Liver (tissue), 9 donors: ENCODE measurements around the gene HCCS. TPM values are rescaled to one million over a fixed set of nuclear protein-coding genes. Genes with fewer than 3 reads are reported as not detected.
A peak's percentile ranks its signal among the peaks of the same experiment; 100 is the strongest.

Experiments used
- DNase-seq: peaks from one replicate; pipeline ENCODE4 v3.0.0-alpha.2; 2017; ENCODE audit warnings: low spot score
- H3K27ac ChIP-seq, 2 donors: one replicate each; pipeline ENCODE4 v1.7.0; 2013; ENCODE audit warnings: inconsistent platforms in 2 of 2, low read length in 2 of 2, control low read depth in 1 of 2, low read depth in 1 of 2, mild to moderate bottlenecking in 1 of 2
- H3K27me3 ChIP-seq, 4 donors: one replicate each; pipeline versions ENCODE4 v1.6.1 to v1.7.0; 2013; ENCODE audit warnings: low read length in 3 of 4, inconsistent platforms in 1 of 4, mild to moderate bottlenecking in 1 of 4, moderate library complexity in 1 of 4; ENCODE audit not compliant: control insufficient read depth in 4 of 4, insufficient read depth in 4 of 4
- H3K36me3 ChIP-seq, 4 donors: one replicate each; pipeline versions ENCODE4 v1.6.1 to v1.7.0; 2013; ENCODE audit warnings: low read length in 3 of 4, mild to moderate bottlenecking in 3 of 4, low read depth in 1 of 4, moderate library complexity in 1 of 4; ENCODE audit not compliant: control insufficient read depth in 4 of 4, insufficient read depth in 3 of 4
- H3K4me1 ChIP-seq, 4 donors: one replicate each; pipeline versions ENCODE4 v1.6.1 to v1.7.0; 2013; ENCODE audit warnings: low read length in 3 of 4, mild to moderate bottlenecking in 3 of 4, moderate library complexity in 1 of 4; ENCODE audit not compliant: control insufficient read depth in 4 of 4, insufficient read depth in 4 of 4
- H3K4me3 ChIP-seq, 3 donors: one replicate each; pipeline versions ENCODE4 v1.6.1 to v1.7.0; 2013; ENCODE audit warnings: low read length in 3 of 3, control low read depth in 1 of 3, low read depth in 1 of 3, mild to moderate bottlenecking in 1 of 3
- H3K9ac ChIP-seq, 2 donors: one replicate each; pipeline ENCODE4 v1.7.0; 2013; ENCODE audit warnings: low read length in 2 of 2, mild to moderate bottlenecking in 2 of 2, moderate library complexity in 2 of 2, control low read depth in 1 of 2, low read depth in 1 of 2
- H3K9me3 ChIP-seq, 4 donors: one replicate each; pipeline versions ENCODE4 v1.6.1 to v1.7.0; 2013; ENCODE audit warnings: low read length in 3 of 4; ENCODE audit not compliant: control insufficient read depth in 4 of 4
- FOXA1 ChIP-seq: IDR thresholded peaks from 2 replicates; pipeline ENCODE4 v1.6.1; 2016; ENCODE audit warnings: antibody characterized with exemption
- FOXA2 ChIP-seq: IDR thresholded peaks from 2 replicates; pipeline ENCODE4 v1.6.1; 2016; ENCODE audit warnings: antibody characterized with exemption
- GABPA ChIP-seq, 2 donors: IDR thresholded peaks in 1 of 2; conservative IDR thresholded peaks in 1 of 2; 2 replicates each; pipeline ENCODE4 v1.6.1; 2016; ENCODE audit warnings: antibody characterized with exemption in 2 of 2, mild to moderate bottlenecking in 1 of 2, moderate library complexity in 1 of 2
- HNF4A ChIP-seq, 2 donors: conservative IDR thresholded peaks; 2 replicates each; pipeline ENCODE4 v1.6.1; 2016; ENCODE audit warnings: antibody characterized with exemption in 2 of 2, mild to moderate bottlenecking in 2 of 2
- HNF4G ChIP-seq: IDR thresholded peaks from 2 replicates; pipeline ENCODE4 v1.6.1; 2016; ENCODE audit warnings: antibody characterized with exemption
- JUND ChIP-seq, 2 donors: IDR thresholded peaks; 2 replicates each; pipeline ENCODE4 v1.6.1; 2016; ENCODE audit warnings: antibody characterized with exemption in 2 of 2
- NR2F2 ChIP-seq: IDR thresholded peaks from 2 replicates; pipeline ENCODE4 v1.6.1; 2016; ENCODE audit warnings: antibody characterized with exemption
- RAD21 ChIP-seq, 2 donors: IDR thresholded peaks; 2 replicates each; pipeline ENCODE4 v1.6.1; 2016; ENCODE audit warnings: antibody characterized with exemption in 2 of 2, mild to moderate bottlenecking in 2 of 2
- RXRA ChIP-seq, 2 donors: IDR thresholded peaks; 2 replicates each; pipeline ENCODE4 v1.6.1; 2017 to 2018; ENCODE audit warnings: antibody characterized with exemption in 2 of 2, mild to moderate bottlenecking in 1 of 2
- SP1 ChIP-seq: IDR thresholded peaks from 2 replicates; pipeline ENCODE4 v1.6.1; 2018; ENCODE audit warnings: antibody characterized with exemption, mild to moderate bottlenecking
- TAF1 ChIP-seq: conservative IDR thresholded peaks from 2 replicates; pipeline ENCODE4 v1.6.1; 2016; ENCODE audit warnings: antibody characterized with exemption, mild to moderate bottlenecking
- YY1 ChIP-seq: IDR thresholded peaks from 2 replicates; pipeline ENCODE4 v1.6.1; 2016; ENCODE audit warnings: antibody characterized with exemption, mild to moderate bottlenecking
- WGBS: extraction: QIAGEN DNeasy Blood & Tissue Kit; methylation state at CpG from one replicate; pipeline ENCODE4 v1.1.7; 2013; 5-methylcytosine and 5-hydroxymethylcytosine counted together
- polyA plus RNA-seq, 2 donors: library from polyadenylated mRNA; stranded (reverse) in 1 of 2; unstranded in 1 of 2; fragments of 200-250 nt in 1 of 2; fragments of >200 nt in 1 of 2; fragmentation: Nextera tagmentation in 1 of 2; extraction: Ambion mirVana in 1 of 2; gene quantifications; one replicate each; pipeline versions ENCODE4 v1.2.1 to v1.2.3, GENCODE V29; 2013 to 2015
- total RNA-seq, 2 donors: library from RNA; depleted of rRNA; stranded (reverse); fragments of >200 nt; gene quantifications; one replicate each; pipeline ENCODE4 v1.2.3, GENCODE V29; 2014
- TF ChIP-seq, protein P1 (sequence below): IDR thresholded peaks from 2 replicates; pipeline ENCODE4 v1.6.1; 2016; ENCODE audit warnings: antibody characterized with exemption
- TF ChIP-seq, protein P2 (sequence below): IDR thresholded peaks from 2 replicates; pipeline ENCODE4 v1.6.1; 2016; ENCODE audit warnings: antibody characterized with exemption
- TF ChIP-seq, protein P3 (sequence below): IDR thresholded peaks from 2 replicates; pipeline ENCODE4 v1.6.1; 2016; ENCODE audit warnings: antibody characterized with exemption, mild to moderate bottlenecking
- TF ChIP-seq, protein P4 (sequence below): fragments of 150-350 bp; IDR thresholded peaks from 2 replicates; pipeline ENCODE4 v1.5.1; 2017; ENCODE audit warnings: improper control_type of control experiment, low read depth, low read length; ENCODE audit not compliant: missing input control
- TF ChIP-seq, protein P5 (sequence below): IDR thresholded peaks from 2 replicates; pipeline ENCODE4 v1.6.1; 2016; ENCODE audit warnings: antibody characterized with exemption
- donor health status: healthy.
- donor health status: healthy.
- donor health status: healthy.
- donor health status: healthy.
- donor health status: healthy.

HCCS gene
- total and polyA plus RNA-seq, 4 donors: 11.2 to 16.0 (median 14.3) TPM

DNA sequence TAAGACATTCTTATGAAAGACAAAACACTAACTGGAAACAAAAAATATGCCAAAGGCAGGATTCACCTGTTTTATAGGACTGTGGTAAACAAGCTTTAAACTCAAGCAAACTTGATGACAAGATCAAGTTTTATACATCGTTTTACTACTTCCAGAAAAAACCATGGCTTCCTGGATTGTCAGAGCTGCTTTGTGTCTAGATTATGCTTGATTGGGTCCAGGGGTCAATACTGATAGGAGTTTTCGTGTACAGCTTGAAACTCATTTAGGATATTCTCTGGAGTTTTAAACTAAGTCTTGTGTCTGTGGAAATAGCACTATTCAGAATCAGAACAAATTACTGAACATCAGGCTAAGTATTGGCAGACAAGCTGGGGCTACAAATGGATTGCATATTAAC is 13.0 kb downstream of the HCCS start (continued):
- TF ChIP-seq, protein P1, sequence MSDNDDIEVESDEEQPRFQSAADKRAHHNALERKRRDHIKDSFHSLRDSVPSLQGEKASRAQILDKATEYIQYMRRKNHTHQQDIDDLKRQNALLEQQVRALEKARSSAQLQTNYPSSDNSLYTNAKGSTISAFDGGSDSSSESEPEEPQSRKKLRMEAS: no peak
- TF ChIP-seq NR2F2 (no peak), GABPA (IDR thresholded peaks at IDR 0.05 in 1 of 2, conservative IDR thresholded peaks at IDR 0.05 in 1 of 2) (no peak), RXRA (IDR thresholded peaks at IDR 0.05) (no peak)
- TF ChIP-seq, protein P2, sequence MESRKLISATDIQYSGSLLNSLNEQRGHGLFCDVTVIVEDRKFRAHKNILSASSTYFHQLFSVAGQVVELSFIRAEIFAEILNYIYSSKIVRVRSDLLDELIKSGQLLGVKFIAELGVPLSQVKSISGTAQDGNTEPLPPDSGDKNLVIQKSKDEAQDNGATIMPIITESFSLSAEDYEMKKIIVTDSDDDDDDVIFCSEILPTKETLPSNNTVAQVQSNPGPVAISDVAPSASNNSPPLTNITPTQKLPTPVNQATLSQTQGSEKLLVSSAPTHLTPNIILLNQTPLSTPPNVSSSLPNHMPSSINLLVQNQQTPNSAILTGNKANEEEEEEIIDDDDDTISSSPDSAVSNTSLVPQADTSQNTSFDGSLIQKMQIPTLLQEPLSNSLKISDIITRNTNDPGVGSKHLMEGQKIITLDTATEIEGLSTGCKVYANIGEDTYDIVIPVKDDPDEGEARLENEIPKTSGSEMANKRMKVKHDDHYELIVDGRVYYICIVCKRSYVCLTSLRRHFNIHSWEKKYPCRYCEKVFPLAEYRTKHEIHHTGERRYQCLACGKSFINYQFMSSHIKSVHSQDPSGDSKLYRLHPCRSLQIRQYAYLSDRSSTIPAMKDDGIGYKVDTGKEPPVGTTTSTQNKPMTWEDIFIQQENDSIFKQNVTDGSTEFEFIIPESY: no peak

DNA sequence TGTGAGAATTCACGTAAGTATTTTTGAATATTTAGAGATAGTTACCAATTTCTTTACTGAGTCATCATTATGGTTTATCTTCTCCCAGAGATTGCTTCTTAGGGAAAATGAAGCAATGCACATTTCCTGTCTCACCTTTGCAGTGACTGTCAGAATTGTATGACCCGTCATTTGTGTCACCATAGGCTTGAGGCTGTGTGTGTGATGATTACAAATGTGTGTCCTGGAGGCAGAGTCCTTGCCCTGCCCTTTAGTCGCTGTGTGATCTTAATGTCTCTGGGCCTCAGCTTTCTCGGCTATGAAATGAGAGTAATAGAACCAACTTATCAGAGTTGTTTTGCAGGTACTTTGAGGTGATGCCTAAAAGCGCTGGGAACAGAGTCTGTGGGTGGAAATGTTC is 13.9 kb downstream of the HCCS start:
- no peak overlapping the region for H3K4me3 ChIP-seq
- TF ChIP-seq JUND (IDR thresholded peaks at IDR 0.05) (no peak), HNF4A (conservative IDR thresholded peaks at IDR 0.05) (peak; percentile 40 to 58)
- H3K27me3 ChIP-seq: no peaks in the 10 kb centered on the region
- 52% methylated on average over 5 of the region's 5 CpGs for WGBS
- no peak for DNase-seq
- H3K9me3 ChIP-seq: no peaks in the 10 kb centered on the region
- H3K36me3 ChIP-seq: peaks cover 2 to 11% (median 10%) of the 10 kb centered on the region in 4 donors
- peaks cover 0 to 4% (median 0%) of the 10 kb centered on the region in 4 donors for H3K4me1 ChIP-seq
- no peak overlapping the region for H3K9ac ChIP-seq
- no peak overlapping the region for H3K27ac ChIP-seq

DNA sequence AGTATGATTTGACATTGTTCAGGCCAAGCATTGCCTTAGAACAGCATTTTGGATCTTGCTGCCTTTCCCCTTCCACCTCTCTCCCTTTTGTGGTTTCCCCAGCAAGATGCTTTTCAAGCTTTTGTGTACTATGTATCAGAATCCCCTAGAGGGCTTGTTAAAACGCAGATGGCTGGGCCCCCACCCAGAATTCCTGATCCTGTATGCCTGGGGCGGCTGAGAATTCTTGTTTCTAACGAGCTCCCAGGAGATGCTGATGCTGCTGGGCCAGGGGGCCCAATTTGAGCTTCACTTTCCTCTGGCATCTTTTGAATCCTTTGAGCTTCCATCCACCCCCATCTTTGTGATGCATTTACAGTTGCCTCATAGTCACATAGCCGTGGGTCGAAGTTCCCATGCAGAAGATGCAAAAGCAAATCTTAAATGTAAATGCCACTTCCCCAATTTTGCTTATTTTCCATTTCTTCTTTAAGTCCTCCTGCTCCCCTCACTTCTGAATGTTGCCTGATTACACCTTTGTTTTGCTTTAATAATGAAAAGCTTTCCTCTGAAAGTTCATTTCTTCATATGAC is 18.5 kb downstream of the HCCS start:
- no peak overlapping the region for H3K27ac ChIP-seq
- no peak overlapping the region for H3K4me3 ChIP-seq
- DNase-seq: no peak
- WGBS: 87% methylated on average over 5 of the region's 5 CpGs
- TF ChIP-seq YY1: no peak
- TF ChIP-seq, protein P3, sequence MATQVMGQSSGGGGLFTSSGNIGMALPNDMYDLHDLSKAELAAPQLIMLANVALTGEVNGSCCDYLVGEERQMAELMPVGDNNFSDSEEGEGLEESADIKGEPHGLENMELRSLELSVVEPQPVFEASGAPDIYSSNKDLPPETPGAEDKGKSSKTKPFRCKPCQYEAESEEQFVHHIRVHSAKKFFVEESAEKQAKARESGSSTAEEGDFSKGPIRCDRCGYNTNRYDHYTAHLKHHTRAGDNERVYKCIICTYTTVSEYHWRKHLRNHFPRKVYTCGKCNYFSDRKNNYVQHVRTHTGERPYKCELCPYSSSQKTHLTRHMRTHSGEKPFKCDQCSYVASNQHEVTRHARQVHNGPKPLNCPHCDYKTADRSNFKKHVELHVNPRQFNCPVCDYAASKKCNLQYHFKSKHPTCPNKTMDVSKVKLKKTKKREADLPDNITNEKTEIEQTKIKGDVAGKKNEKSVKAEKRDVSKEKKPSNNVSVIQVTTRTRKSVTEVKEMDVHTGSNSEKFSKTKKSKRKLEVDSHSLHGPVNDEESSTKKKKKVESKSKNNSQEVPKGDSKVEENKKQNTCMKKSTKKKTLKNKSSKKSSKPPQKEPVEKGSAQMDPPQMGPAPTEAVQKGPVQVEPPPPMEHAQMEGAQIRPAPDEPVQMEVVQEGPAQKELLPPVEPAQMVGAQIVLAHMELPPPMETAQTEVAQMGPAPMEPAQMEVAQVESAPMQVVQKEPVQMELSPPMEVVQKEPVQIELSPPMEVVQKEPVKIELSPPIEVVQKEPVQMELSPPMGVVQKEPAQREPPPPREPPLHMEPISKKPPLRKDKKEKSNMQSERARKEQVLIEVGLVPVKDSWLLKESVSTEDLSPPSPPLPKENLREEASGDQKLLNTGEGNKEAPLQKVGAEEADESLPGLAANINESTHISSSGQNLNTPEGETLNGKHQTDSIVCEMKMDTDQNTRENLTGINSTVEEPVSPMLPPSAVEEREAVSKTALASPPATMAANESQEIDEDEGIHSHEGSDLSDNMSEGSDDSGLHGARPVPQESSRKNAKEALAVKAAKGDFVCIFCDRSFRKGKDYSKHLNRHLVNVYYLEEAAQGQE: no peak
- no peak for TF ChIP-seq RAD21 (IDR thresholded peaks at IDR 0.05)
- TF ChIP-seq GABPA (IDR thresholded peaks at IDR 0.05 in 1 of 2, conservative IDR thresholded peaks at IDR 0.05 in 1 of 2): no peak
- TF ChIP-seq, protein P2: no peak
- TF ChIP-seq FOXA1: no peak
- TF ChIP-seq, protein P1: no peak
- TF ChIP-seq, protein P4, sequence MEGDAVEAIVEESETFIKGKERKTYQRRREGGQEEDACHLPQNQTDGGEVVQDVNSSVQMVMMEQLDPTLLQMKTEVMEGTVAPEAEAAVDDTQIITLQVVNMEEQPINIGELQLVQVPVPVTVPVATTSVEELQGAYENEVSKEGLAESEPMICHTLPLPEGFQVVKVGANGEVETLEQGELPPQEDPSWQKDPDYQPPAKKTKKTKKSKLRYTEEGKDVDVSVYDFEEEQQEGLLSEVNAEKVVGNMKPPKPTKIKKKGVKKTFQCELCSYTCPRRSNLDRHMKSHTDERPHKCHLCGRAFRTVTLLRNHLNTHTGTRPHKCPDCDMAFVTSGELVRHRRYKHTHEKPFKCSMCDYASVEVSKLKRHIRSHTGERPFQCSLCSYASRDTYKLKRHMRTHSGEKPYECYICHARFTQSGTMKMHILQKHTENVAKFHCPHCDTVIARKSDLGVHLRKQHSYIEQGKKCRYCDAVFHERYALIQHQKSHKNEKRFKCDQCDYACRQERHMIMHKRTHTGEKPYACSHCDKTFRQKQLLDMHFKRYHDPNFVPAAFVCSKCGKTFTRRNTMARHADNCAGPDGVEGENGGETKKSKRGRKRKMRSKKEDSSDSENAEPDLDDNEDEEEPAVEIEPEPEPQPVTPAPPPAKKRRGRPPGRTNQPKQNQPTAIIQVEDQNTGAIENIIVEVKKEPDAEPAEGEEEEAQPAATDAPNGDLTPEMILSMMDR: no peak
- no peak for TF ChIP-seq SP1
- TF ChIP-seq NR2F2: no peak
- TF ChIP-seq FOXA2: no peak
- TF ChIP-seq, protein P5, sequence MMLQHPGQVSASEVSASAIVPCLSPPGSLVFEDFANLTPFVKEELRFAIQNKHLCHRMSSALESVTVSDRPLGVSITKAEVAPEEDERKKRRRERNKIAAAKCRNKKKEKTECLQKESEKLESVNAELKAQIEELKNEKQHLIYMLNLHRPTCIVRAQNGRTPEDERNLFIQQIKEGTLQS: no peak
- no peak for TF ChIP-seq TAF1
- TF ChIP-seq HNF4G: no peak
- no peak for TF ChIP-seq RXRA (IDR thresholded peaks at IDR 0.05)
- H3K36me3 ChIP-seq: no peaks in the 10 kb centered on the region
- no peaks in the 10 kb centered on the region for H3K27me3 ChIP-seq
- no peak overlapping the region for H3K9ac ChIP-seq
- H3K9me3 ChIP-seq: no peaks in the 10 kb centered on the region
- peaks cover 0 to 4% (median 0%) of the 10 kb centered on the region in 4 donors for H3K4me1 ChIP-seq
